ENCODE data around the gene BAHD1. TPM values are rescaled to one million over a fixed set of nuclear protein-coding genes. Genes with fewer than 3 reads are reported as not detected.
A peak's percentile ranks its signal among the peaks of the same experiment; 100 is the strongest.

BAHD1 gene
- total and polyA plus RNA-seq, 3 donors from 2014 or later = 47.9 to 53.9 (median 52.0) TPM

DNA sequence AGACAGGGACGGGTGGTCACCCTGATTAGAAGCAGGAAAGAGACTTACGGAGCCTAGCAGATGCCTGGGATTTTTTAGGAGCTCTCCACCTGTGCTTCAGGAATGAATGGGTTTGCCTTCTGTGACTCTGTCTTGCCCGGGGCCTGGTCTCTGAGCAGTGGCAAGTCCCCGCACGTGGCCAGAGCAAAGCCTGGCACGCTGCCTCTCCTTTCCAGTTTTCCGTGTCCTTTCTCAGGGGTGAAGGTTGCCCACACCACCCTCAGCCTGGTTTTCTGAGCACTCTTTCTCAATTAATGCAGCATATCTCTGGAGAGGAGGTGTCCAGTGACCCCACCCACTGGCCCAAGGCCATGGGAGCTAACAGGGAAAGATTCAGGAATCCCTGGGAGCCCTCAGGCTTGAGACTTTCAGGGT, 15.6 kb downstream of the BAHD1 start:
- Histone ChIP-seq H3K27me3 (no peaks in the 10 kb centered on the region), H3K36me3 (ENCODE audit: low read depth, missing control alignments) (no peaks in the 10 kb centered on the region), H3K27ac (no peak overlapping the region), H3K4me1 (peaks cover 17% of the 10 kb centered on the region), H3K4me3 (no peak overlapping the region), H3K9me3 (no peaks in the 10 kb centered on the region)
- intact Hi-C loops (cut with DNase I; ENCODE audit: low total_unique reads) = no loop called here
- TF ChIP-seq, protein P1, sequence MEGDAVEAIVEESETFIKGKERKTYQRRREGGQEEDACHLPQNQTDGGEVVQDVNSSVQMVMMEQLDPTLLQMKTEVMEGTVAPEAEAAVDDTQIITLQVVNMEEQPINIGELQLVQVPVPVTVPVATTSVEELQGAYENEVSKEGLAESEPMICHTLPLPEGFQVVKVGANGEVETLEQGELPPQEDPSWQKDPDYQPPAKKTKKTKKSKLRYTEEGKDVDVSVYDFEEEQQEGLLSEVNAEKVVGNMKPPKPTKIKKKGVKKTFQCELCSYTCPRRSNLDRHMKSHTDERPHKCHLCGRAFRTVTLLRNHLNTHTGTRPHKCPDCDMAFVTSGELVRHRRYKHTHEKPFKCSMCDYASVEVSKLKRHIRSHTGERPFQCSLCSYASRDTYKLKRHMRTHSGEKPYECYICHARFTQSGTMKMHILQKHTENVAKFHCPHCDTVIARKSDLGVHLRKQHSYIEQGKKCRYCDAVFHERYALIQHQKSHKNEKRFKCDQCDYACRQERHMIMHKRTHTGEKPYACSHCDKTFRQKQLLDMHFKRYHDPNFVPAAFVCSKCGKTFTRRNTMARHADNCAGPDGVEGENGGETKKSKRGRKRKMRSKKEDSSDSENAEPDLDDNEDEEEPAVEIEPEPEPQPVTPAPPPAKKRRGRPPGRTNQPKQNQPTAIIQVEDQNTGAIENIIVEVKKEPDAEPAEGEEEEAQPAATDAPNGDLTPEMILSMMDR (IDR thresholded peaks at IDR 0.05) = no peak
- TF ChIP-seq POLR2A (IDR thresholded peaks at IDR 0.05) = no peak
- DNase-seq = peak; percentile 67
- 31 to 54% methylated on average over 6 to 7 of the region's 7 CpGs for WGBS, 2 donors

- WGBS, 2 donors = 67% methylated on average over 3 to 4 of the region's 4 CpGs
- TF ChIP-seq, protein P1 (IDR thresholded peaks at IDR 0.05) = no peak
- no peak for TF ChIP-seq POLR2A (IDR thresholded peaks at IDR 0.05)
- H3K9me3 ChIP-seq = no peaks in the 10 kb centered on the region
- H3K27me3 ChIP-seq = no peaks in the 10 kb centered on the region
- no peak for DNase-seq
- intact Hi-C loops (cut with DNase I; ENCODE audit: low total_unique reads) = no loop called here
- no peak overlapping the region for H3K4me3 ChIP-seq
- no peaks in the 10 kb centered on the region for H3K36me3 ChIP-seq (ENCODE audit: low read depth, missing control alignments)
- no peak overlapping the region for H3K27ac ChIP-seq
- H3K4me1 ChIP-seq = peaks cover 17% of the 10 kb centered on the region
Measured at GRCh38 chr15:40456738-40457137, 16.0 kb downstream of the BAHD1 start.

DNA sequence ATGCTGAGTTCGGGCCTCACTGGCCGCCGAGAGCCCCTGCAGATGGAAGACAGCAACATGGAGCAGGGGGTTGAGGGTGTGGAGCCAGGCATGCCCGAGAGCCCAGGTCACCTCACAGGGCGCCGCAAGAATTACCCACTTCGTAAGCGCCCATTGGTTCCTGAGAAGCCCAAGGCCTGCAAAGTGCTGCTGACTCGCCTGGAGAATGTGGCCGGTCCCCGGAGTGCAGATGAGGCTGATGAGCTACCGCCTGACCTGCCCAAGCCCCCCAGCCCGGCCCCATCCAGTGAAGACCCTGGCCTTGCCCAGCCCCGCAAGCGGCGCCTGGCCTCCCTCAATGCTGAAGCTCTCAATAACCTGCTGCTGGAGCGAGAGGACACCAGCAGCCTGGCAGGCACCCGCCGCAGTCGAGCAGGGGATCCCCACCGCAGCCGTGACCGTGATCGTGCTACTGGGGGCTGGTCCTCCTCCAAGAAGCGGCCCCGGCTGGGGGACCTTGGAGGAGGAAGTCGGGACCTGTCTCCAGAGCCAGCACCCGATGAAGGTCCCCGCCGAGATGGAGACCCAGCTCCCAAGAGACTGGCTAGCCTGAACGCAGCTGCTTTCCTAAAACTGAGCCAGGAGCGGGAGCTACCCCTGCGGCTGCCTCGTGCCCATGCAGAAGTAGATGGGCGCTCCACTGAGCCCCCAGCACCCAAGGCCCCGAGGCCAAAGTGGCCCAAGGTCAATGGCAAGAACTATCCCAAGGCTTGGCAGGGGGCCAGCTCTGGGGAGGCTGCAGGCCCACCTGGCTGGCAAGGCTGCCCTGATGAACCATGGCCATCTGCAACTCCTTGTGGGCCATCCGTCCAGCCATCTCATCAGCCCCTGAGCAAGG, 18.0 kb downstream of the BAHD1 start:
- no peaks in the 10 kb centered on the region for H3K27me3 ChIP-seq
- no peak overlapping the region for H3K4me3 ChIP-seq
- no peaks in the 10 kb centered on the region for H3K36me3 ChIP-seq (ENCODE audit: low read depth, missing control alignments)
- no peak overlapping the region for H3K27ac ChIP-seq
- peaks cover 17% of the 10 kb centered on the region for H3K4me1 ChIP-seq
- no peaks in the 10 kb centered on the region for H3K9me3 ChIP-seq
- no peak for DNase-seq
- TF ChIP-seq POLR2A (IDR thresholded peaks at IDR 0.05) = no peak
- TF ChIP-seq, protein P1 (IDR thresholded peaks at IDR 0.05) = no peak
- intact Hi-C loops (cut with DNase I; ENCODE audit: low total_unique reads) = no loop called here
- WGBS, 2 donors = 90 to 94% methylated on average over 13 to 32 of the region's 37 CpGs

- Histone ChIP-seq H3K9me3 (no peaks in the 10 kb centered on the region), H3K4me3 (no peak overlapping the region), H3K27ac (no peak overlapping the region), H3K36me3 (ENCODE audit: low read depth, missing control alignments) (no peaks in the 10 kb centered on the region), H3K27me3 (no peaks in the 10 kb centered on the region), H3K4me1 (peaks cover 17% of the 10 kb centered on the region)
- WGBS, 2 donors = 93 to 97% methylated on average over 14 to 19 of the region's 19 CpGs
- no peak for DNase-seq
- TF ChIP-seq POLR2A (IDR thresholded peaks at IDR 0.05) = no peak
- TF ChIP-seq, protein P1 (IDR thresholded peaks at IDR 0.05) = no peak
- intact Hi-C loops (cut with DNase I; ENCODE audit: low total_unique reads) = no loop called here
Measured at GRCh38 chr15:40459391-40460015, 18.8 kb downstream of the BAHD1 start.
